HFFc6 (cell line): Measurements from ENCODE around the gene ATP5F1D. TPM values are rescaled to one million over a fixed set of nuclear protein-coding genes. Genes with fewer than 3 reads are reported as not detected.
"Not testable (repeated sequence)": the region's sequence is repeated elsewhere in the genome, so short reads cannot be mapped to it uniquely, and the experiment has no call there.

Experiments
- DNase-seq: peaks from one replicate; pipeline ENCODE4 v3.0.0-alpha.2; 2018
- H3K27ac Mint-ChIP-seq: 2 replicates; pipeline ENCODE4 v1.8.0; 2020; ENCODE audit warnings: mild to moderate bottlenecking, mixed read lengths
- H3K27me3 Mint-ChIP-seq: 2 replicates; pipeline ENCODE4 v1.8.0; 2021; ENCODE audit warnings: mild to moderate bottlenecking, moderate library complexity, mixed read lengths; ENCODE audit not compliant: insufficient read depth
- H3K36me3 Mint-ChIP-seq: 2 replicates; pipeline ENCODE4 v1.8.0; 2021; ENCODE audit warnings: low read depth, mixed read lengths
- H3K4me1 Mint-ChIP-seq: 2 replicates; pipeline ENCODE4 v1.8.0; 2020; ENCODE audit warnings: low read depth, mixed read lengths
- H3K4me3 Mint-ChIP-seq: 2 replicates; pipeline ENCODE4 v1.8.0; 2020; ENCODE audit warnings: mild to moderate bottlenecking, moderate library complexity, mixed read lengths
- H3K9me3 Mint-ChIP-seq: 2 replicates; pipeline ENCODE4 v1.8.0; 2020; ENCODE audit warnings: mild to moderate bottlenecking, mixed read lengths
- total RNA-seq, 6 experiments: library from RNA; stranded (reverse); fragmentation: NEBNext Ultra II Directional; extraction: Animal tissue kit (Norgen Biotek cat#: 25700); gene quantifications; 2 replicates in 1 of 6; 3 replicates in 5 of 6; pipeline ENCODE4 v1.2.3, GENCODE V29; 2021
- TF ChIP-seq, protein P1 (sequence below): fragments of 200-600 bp; sonication (generic); IDR thresholded peaks from 2 replicates; pipeline ENCODE4 v1.5.0; 2021; ENCODE audit warnings: antibody characterized with exemption, mild to moderate bottlenecking

The ATP5F1D gene
- total RNA-seq, 6 experiments from 2014 or later = 190 to 243 (median 217) TPM

DNA sequence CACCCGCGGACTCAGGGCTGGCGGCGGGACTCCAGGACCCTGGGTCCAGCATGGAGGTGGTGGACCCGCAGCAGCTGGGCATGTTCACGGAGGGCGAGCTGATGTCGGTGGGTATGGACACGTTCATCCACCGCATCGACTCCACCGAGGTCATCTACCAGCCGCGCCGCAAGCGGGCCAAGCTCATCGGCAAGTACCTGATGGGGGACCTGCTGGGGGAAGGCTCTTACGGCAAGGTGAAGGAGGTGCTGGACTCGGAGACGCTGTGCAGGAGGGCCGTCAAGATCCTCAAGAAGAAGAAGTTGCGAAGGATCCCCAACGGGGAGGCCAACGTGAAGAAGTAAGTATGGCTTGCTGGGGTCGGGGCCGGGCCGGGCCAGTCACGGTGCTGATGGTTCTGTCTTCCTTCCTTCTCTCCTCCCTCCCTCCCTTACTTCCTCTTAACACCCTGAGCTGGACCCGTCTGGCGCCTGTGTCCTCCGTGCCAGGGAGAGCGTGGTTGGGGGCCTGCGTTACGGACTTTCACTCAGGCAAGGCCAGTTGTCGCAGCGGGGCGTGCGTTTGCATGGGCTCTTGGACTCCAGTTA, 34.6 kb upstream of the ATP5F1D start:
- DNase-seq = no peak
- TF ChIP-seq, protein P1, sequence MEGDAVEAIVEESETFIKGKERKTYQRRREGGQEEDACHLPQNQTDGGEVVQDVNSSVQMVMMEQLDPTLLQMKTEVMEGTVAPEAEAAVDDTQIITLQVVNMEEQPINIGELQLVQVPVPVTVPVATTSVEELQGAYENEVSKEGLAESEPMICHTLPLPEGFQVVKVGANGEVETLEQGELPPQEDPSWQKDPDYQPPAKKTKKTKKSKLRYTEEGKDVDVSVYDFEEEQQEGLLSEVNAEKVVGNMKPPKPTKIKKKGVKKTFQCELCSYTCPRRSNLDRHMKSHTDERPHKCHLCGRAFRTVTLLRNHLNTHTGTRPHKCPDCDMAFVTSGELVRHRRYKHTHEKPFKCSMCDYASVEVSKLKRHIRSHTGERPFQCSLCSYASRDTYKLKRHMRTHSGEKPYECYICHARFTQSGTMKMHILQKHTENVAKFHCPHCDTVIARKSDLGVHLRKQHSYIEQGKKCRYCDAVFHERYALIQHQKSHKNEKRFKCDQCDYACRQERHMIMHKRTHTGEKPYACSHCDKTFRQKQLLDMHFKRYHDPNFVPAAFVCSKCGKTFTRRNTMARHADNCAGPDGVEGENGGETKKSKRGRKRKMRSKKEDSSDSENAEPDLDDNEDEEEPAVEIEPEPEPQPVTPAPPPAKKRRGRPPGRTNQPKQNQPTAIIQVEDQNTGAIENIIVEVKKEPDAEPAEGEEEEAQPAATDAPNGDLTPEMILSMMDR = no peak
- H3K27ac Mint-ChIP-seq = peak overlapping the region; percentile 93
- H3K4me1 Mint-ChIP-seq = peaks cover 27% of the 10 kb centered on the region
- H3K9me3 Mint-ChIP-seq = no peaks in the 10 kb centered on the region
- peaks cover 19% of the 10 kb centered on the region for H3K36me3 Mint-ChIP-seq
- peak overlapping the region; percentile 90 for H3K4me3 Mint-ChIP-seq
- peaks cover 5% of the 10 kb centered on the region for H3K27me3 Mint-ChIP-seq

DNA sequence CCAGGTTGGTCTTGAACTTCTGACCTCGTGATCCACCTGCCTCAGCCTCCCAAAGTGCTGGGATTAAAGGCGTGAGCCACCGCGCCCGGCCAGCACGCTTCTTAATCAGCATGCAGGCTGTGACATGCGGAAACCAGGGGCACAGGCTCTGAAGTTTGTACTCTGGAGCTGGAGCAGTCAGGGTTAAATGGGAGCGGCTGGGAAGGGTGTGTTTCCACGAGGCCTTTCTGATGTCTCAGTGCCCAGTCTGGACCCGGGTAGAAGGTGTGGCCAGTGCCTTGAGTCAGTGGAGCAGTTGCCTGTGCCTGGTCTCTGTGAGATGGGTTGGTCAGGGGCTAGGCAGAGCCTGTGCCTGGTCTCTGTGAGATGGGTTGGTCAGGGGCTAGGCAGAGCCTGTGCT, 32.7 kb upstream of the ATP5F1D start:
- Mint-ChIP-seq H3K36me3 (peaks cover 26% of the 10 kb centered on the region), H3K4me1 (peaks cover 26% of the 10 kb centered on the region), H3K27ac (peak overlapping the region; percentile 38; the same call in 1 of the 2 replicates), H3K4me3 (peak overlapping the region; percentile 54)
- DNase-seq = peak; percentile 32
- not testable (repeated sequence) for H3K9me3 Mint-ChIP-seq, H3K27me3 Mint-ChIP-seq

GRCh38 chr19:1210227-1210538, 31.4 kb upstream of the ATP5F1D start:
- peak overlapping the region; percentile 36 for H3K27ac Mint-ChIP-seq
- peaks cover 10% of the 10 kb centered on the region for H3K27me3 Mint-ChIP-seq
- peaks cover 27% of the 10 kb centered on the region for H3K4me1 Mint-ChIP-seq
- H3K4me3 Mint-ChIP-seq = no peak overlapping the region; the same call in 1 of the 2 replicates
- TF ChIP-seq, protein P1 = no peak
- H3K36me3 Mint-ChIP-seq = peaks cover 26% of the 10 kb centered on the region
- no peak for DNase-seq
- H3K9me3 Mint-ChIP-seq = no peaks in the 10 kb centered on the region

- H3K4me3 Mint-ChIP-seq = no peak overlapping the region
- no peak for DNase-seq
- peaks cover 42% of the 10 kb centered on the region for H3K4me1 Mint-ChIP-seq
- H3K27me3 Mint-ChIP-seq = peaks cover 14% of the 10 kb centered on the region
- H3K27ac Mint-ChIP-seq = peak overlapping the region; percentile 42
- no peaks in the 10 kb centered on the region for H3K9me3 Mint-ChIP-seq
- H3K36me3 Mint-ChIP-seq = peaks cover 23% of the 10 kb centered on the region
- TF ChIP-seq, protein P1 = no peak
These were observed 29.9 kb upstream of the ATP5F1D start for GRCh38 chr19:1211494-1212234.

DNA sequence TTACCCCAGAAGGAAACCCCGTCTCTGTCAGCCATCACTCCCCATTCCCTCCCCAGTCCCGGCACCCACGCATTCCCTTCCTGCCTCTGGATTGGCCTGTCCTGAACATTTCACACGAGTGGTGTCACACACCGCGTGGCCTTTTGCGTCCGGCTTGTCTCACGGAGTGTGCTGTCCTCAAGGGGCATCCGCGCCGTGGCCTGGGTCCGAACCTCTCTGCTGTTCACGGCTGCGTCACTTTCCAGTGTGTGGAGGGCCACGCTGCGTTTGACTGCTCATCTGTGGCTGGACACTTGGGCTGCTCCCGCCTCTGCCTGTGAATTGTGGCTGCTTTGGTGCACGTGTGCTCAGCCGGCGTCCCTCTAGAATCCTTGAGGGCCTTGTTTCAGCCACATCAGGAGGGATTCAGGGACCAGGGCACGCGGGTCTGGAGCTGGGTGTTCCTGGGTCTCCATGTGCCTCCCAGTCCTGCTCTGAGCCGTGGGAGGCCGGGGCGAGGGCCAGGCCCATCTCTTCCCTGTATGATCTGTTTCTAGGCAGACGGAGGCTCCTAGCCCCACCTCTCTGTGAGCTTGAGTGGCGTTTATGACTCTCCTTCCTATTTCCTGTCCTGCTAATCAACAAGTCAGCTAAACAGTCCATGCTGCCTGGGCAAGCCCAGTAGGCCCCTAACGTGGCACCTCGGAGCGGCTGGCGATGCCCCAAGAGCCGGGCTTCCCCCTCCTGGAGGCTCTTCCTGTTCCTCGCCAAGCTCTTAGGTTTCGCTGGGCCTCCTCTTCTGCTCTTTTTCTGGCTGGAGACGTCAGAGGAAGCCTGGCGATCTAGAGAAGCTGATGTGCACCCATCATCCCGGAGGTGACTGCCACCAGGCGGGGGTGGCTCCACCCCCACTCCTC, 27.9 kb upstream of the ATP5F1D start:
- Mint-ChIP-seq H3K9me3 (no peaks in the 10 kb centered on the region), H3K27me3 (peaks cover 11% of the 10 kb centered on the region), H3K4me1 (peaks cover 38% of the 10 kb centered on the region), H3K27ac (peak overlapping the region; percentile 96), H3K36me3 (peaks cover 11% of the 10 kb centered on the region), H3K4me3 (peak overlapping the region; percentile 76)
- TF ChIP-seq, protein P1 = no peak
- DNase-seq = peak; percentile 86
